SU-DHL-6 (cell line): ENCODE measurements around the gene ALG9.

Experiments
- EZH2phosphoT487 ChIP-seq: fragments of 200-600 bp; sonication (generic), shearing (Covaris generic); conservative IDR thresholded peaks from 2 replicates; pipeline ENCODE4 v1.6.1; 2018; ENCODE audit warnings: mild to moderate bottlenecking, antibody characterized with exemption, low read length, moderate library complexity, mixed read lengths
- TF ChIP-seq, protein P1 (sequence below): fragments of 200-600 bp; sonication (generic); IDR thresholded peaks from one replicate; pipeline ENCODE4 v1.5.1; 2017; ENCODE audit warnings: antibody characterized with exemption, mild to moderate bottlenecking, low read length, moderate library complexity; ENCODE audit not compliant: insufficient read depth, poor library complexity, severe bottlenecking

DNA sequence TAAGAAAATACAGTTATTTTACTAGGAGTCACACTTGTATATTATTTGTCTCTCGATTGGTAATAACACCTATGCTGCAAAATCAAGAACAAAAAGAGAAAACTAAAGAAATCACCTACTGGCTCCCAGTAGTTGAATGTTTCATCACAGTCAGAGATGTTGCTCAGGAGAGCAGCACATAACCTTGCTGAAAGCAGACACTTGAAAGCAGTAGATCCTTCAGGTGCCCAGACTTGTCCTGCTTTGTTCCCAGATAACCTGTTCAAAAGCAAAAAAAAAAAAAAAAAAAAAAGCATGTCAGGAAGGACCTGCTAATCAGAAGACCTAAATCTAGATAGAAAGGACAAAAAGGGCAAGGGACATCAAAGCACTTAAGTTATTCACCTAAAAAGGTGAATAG is 1.3 kb downstream of the ALG9 start:
- TF ChIP-seq, protein P1, sequence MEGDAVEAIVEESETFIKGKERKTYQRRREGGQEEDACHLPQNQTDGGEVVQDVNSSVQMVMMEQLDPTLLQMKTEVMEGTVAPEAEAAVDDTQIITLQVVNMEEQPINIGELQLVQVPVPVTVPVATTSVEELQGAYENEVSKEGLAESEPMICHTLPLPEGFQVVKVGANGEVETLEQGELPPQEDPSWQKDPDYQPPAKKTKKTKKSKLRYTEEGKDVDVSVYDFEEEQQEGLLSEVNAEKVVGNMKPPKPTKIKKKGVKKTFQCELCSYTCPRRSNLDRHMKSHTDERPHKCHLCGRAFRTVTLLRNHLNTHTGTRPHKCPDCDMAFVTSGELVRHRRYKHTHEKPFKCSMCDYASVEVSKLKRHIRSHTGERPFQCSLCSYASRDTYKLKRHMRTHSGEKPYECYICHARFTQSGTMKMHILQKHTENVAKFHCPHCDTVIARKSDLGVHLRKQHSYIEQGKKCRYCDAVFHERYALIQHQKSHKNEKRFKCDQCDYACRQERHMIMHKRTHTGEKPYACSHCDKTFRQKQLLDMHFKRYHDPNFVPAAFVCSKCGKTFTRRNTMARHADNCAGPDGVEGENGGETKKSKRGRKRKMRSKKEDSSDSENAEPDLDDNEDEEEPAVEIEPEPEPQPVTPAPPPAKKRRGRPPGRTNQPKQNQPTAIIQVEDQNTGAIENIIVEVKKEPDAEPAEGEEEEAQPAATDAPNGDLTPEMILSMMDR: no peak
- TF ChIP-seq EZH2phosphoT487: no peak
